ENCODE measurements around the gene TNRC6B. TPM values are rescaled to one million over a fixed set of nuclear protein-coding genes. Genes with fewer than 3 reads are reported as not detected.

TNRC6B gene
- total RNA-seq, 8 experiments from 2014 or later, result 22.4 to 63.6 (median 29.1) TPM

- in situ Hi-C loops (cut with MboI; ENCODE audit: low pct_unique_long_range_greater_than_20kb in 2 of 9, low sequenced_read_pairs in 9 of 9, unreplicated experiment in 9 of 9), result no loop called here
- 41 to 100% (median 72%) methylated on average over 1 to 3 of the region's 3 CpGs; no CpG with 5 or more reads in 3 of the 10 experiments for WGBS, 10 experiments
- H3K4me1 ChIP-seq (replicated peaks in 1 of 2), result peaks cover 8 to 11% of the 10 kb centered on the region in 2 donors
- no peak overlapping the region for H3K27ac ChIP-seq
- ATAC-seq (replicated peaks in 6 of 8), result peak in 2 of 8 experiments; percentile 35 to 39
- no peak overlapping the region for H3K4me3 ChIP-seq
These were observed 62.4 kb downstream of the TNRC6B start for GRCh38 chr22:40240160-40240559.

GRCh38 chr22:40240686-40241085, 63.0 kb downstream of the TNRC6B start:
- Histone ChIP-seq H3K4me3 (no peak overlapping the region), H3K4me1 (replicated peaks in 1 of 2) (peaks cover 4 to 5% of the 10 kb centered on the region in 2 donors), H3K27ac (no peak overlapping the region)
- peak in 1 of 8 experiments; percentile 19 for ATAC-seq (replicated peaks in 6 of 8)
- in situ Hi-C loops (cut with MboI; ENCODE audit: low pct_unique_long_range_greater_than_20kb in 2 of 9, low sequenced_read_pairs in 9 of 9, unreplicated experiment in 9 of 9), result no loop called here

- in situ Hi-C loops (cut with MboI; ENCODE audit: low pct_unique_long_range_greater_than_20kb in 2 of 9, low sequenced_read_pairs in 9 of 9, unreplicated experiment in 9 of 9), result no loop called here
- WGBS, 10 experiments, result 33 to 100% (median 80%) methylated on average over 1 to 3 of the region's 3 CpGs; no CpG with 5 or more reads in 2 of the 10 experiments
- no peak overlapping the region for H3K27ac ChIP-seq
- no peak for ATAC-seq (replicated peaks in 6 of 8)
- peaks cover 3 to 4% of the 10 kb centered on the region in 2 donors for H3K4me1 ChIP-seq (replicated peaks in 1 of 2)
- H3K4me3 ChIP-seq, result no peak overlapping the region
These were observed 63.6 kb downstream of the TNRC6B start for GRCh38 chr22:40241200-40241763.

GRCh38 chr22:40243891-40244290, 66.2 kb downstream of the TNRC6B start:
- in situ Hi-C loops (cut with MboI; ENCODE audit: low pct_unique_long_range_greater_than_20kb in 2 of 9, low sequenced_read_pairs in 9 of 9, unreplicated experiment in 9 of 9), result no loop called here
- no peak for ATAC-seq (replicated peaks in 6 of 8)
- Histone ChIP-seq H3K4me1 (replicated peaks in 1 of 2) (peaks cover 3 to 4% of the 10 kb centered on the region in 2 donors), H3K27ac (no peak overlapping the region), H3K4me3 (no peak overlapping the region)
- WGBS, 10 experiments, result 60 to 100% (median 93%) methylated on average over 1 to 2 of the region's 2 CpGs; no CpG with 5 or more reads in 3 of the 10 experiments

- Histone ChIP-seq H3K4me3 (no peak overlapping the region), H3K27ac (no peak overlapping the region), H3K4me1 (replicated peaks in 1 of 2) (peaks cover 3 to 4% of the 10 kb centered on the region in 2 donors)
- 86 to 100% (median 100%) methylated on average over 1 to 3 of the region's 3 CpGs; no CpG with 5 or more reads in 1 of the 10 experiments for WGBS, 10 experiments
- no peak for ATAC-seq (replicated peaks in 6 of 8)
- in situ Hi-C loops (cut with MboI; ENCODE audit: low pct_unique_long_range_greater_than_20kb in 2 of 9, low sequenced_read_pairs in 9 of 9, unreplicated experiment in 9 of 9), result no loop called here
These were observed 66.9 kb downstream of the TNRC6B start for GRCh38 chr22:40244586-40244985.

GRCh38 chr22:40247976-40248375, 70.3 kb downstream of the TNRC6B start:
- in situ Hi-C loops (cut with MboI; ENCODE audit: low pct_unique_long_range_greater_than_20kb in 2 of 9, low sequenced_read_pairs in 9 of 9, unreplicated experiment in 9 of 9), result no loop called here
- no peak for ATAC-seq (replicated peaks in 6 of 8)
- no peak overlapping the region for H3K4me3 ChIP-seq
- H3K27ac ChIP-seq, result no peak overlapping the region
- 40 to 100% (median 93%) methylated on average over 1 to 6 of the region's 6 CpGs; no CpG with 5 or more reads in 2 of the 10 experiments for WGBS, 10 experiments
- peaks cover 3 to 8% of the 10 kb centered on the region in 2 donors for H3K4me1 ChIP-seq (replicated peaks in 1 of 2)

GRCh38 chr22:40249286-40249685, 71.6 kb downstream of the TNRC6B start:
- WGBS, 10 experiments, result 27 to 93% (median 51%) methylated on average over 2 to 3 of the region's 3 CpGs; no CpG with 5 or more reads in 4 of the 10 experiments
- in situ Hi-C loops (cut with MboI; ENCODE audit: low pct_unique_long_range_greater_than_20kb in 2 of 9, low sequenced_read_pairs in 9 of 9, unreplicated experiment in 9 of 9), result no loop called here
- Histone ChIP-seq H3K4me1 (replicated peaks in 1 of 2) (peaks cover 3 to 8% of the 10 kb centered on the region in 2 donors), H3K4me3 (no peak overlapping the region), H3K27ac (no peak overlapping the region)
- ATAC-seq (replicated peaks in 6 of 8), result no peak

- H3K4me3 ChIP-seq, result no peak overlapping the region
- peaks cover 3 to 8% of the 10 kb centered on the region in 2 donors for H3K4me1 ChIP-seq (replicated peaks in 1 of 2)
- 17 to 94% (median 67%) methylated on average over 1 to 3 of the region's 3 CpGs; no CpG with 5 or more reads in 1 of the 10 experiments for WGBS, 10 experiments
- in situ Hi-C loops (cut with MboI; ENCODE audit: low pct_unique_long_range_greater_than_20kb in 2 of 9, low sequenced_read_pairs in 9 of 9, unreplicated experiment in 9 of 9), result no loop called here
- H3K27ac ChIP-seq, result no peak overlapping the region
- peak in 1 of 8 experiments; percentile 41 for ATAC-seq (replicated peaks in 6 of 8)
These were observed 72.9 kb downstream of the TNRC6B start for GRCh38 chr22:40250608-40251007.

GRCh38 chr22:40251106-40251505, 73.4 kb downstream of the TNRC6B start:
- no peak overlapping the region for H3K27ac ChIP-seq
- H3K4me3 ChIP-seq, result no peak overlapping the region
- WGBS, 10 experiments, result 76 to 100% (median 96%) methylated on average over 1 to 4 of the region's 4 CpGs; no CpG with 5 or more reads in 1 of the 10 experiments
- in situ Hi-C loops (cut with MboI; ENCODE audit: low pct_unique_long_range_greater_than_20kb in 2 of 9, low sequenced_read_pairs in 9 of 9, unreplicated experiment in 9 of 9), result no loop called here
- ATAC-seq (replicated peaks in 6 of 8), result no peak
- peaks cover 3 to 8% of the 10 kb centered on the region in 2 donors for H3K4me1 ChIP-seq (replicated peaks in 1 of 2)

GRCh38 chr22:40252146-40252545, 74.4 kb downstream of the TNRC6B start:
- 14 to 90% (median 24%) methylated on average over 1 to 2 of the region's 2 CpGs; no CpG with 5 or more reads in 1 of the 10 experiments for WGBS, 10 experiments
- H3K4me1 ChIP-seq (replicated peaks in 1 of 2), result peaks cover 3 to 8% of the 10 kb centered on the region in 2 donors
- peak in 2 of 8 experiments; percentile 19 to 20 for ATAC-seq (replicated peaks in 6 of 8)
- no peak overlapping the region for H3K27ac ChIP-seq
- in situ Hi-C loops (cut with MboI; ENCODE audit: low pct_unique_long_range_greater_than_20kb in 2 of 9, low sequenced_read_pairs in 9 of 9, unreplicated experiment in 9 of 9), result no loop called here
- no peak overlapping the region for H3K4me3 ChIP-seq

- in situ Hi-C loops (cut with MboI; ENCODE audit: low pct_unique_long_range_greater_than_20kb in 2 of 9, low sequenced_read_pairs in 9 of 9, unreplicated experiment in 9 of 9), result no loop called here
- H3K4me1 ChIP-seq (replicated peaks in 1 of 2), result peaks cover 3 to 7% of the 10 kb centered on the region in 2 donors
- H3K4me3 ChIP-seq, result no peak overlapping the region
- ATAC-seq (replicated peaks in 6 of 8), result no peak
- no peak overlapping the region for H3K27ac ChIP-seq
- whole genome bisulfite sequencing, 10 experiments, result 40 to 96% (median 85%) methylated on average over 2 to 4 of the region's 4 CpGs; no CpG with 5 or more reads in 1 of the 10 experiments
These were observed 78.8 kb downstream of the TNRC6B start for GRCh38 chr22:40256516-40256915.

GRCh38 chr22:40258017-40258416, 80.3 kb downstream of the TNRC6B start:
- no peak for ATAC-seq (replicated peaks in 6 of 8)
- in situ Hi-C loops (cut with MboI; ENCODE audit: low pct_unique_long_range_greater_than_20kb in 2 of 9, low sequenced_read_pairs in 9 of 9, unreplicated experiment in 9 of 9), result no loop called here
- H3K27ac ChIP-seq, result no peak overlapping the region
- no peak overlapping the region for H3K4me3 ChIP-seq
- WGBS, 10 experiments, result 57 to 100% (median 100%) methylated on average over 1 of the region's 1 CpG; no CpG with 5 or more reads in 4 of the 10 experiments
- H3K4me1 ChIP-seq (replicated peaks in 1 of 2), result no peaks in the 10 kb centered on the region

- peak in 3 of 8 experiments; percentile 57 to 96 (median 93) for ATAC-seq (replicated peaks in 6 of 8)
- no peak overlapping the region for H3K27ac ChIP-seq
These were observed 80.8 kb downstream of the TNRC6B start for GRCh38 chr22:40258501-40258915.

GRCh38 chr22:40261783-40262182, 84.1 kb downstream of the TNRC6B start:
- in situ Hi-C loops (cut with MboI; ENCODE audit: low pct_unique_long_range_greater_than_20kb in 2 of 9, low sequenced_read_pairs in 9 of 9, unreplicated experiment in 9 of 9), result no loop called here
- WGBS, 10 experiments, result 80 to 100% (median 100%) methylated on average over 1 to 21 of the region's 21 CpGs; no CpG with 5 or more reads in 3 of the 10 experiments
- no peak overlapping the region for H3K27ac ChIP-seq
- no peaks in the 10 kb centered on the region for H3K4me1 ChIP-seq (replicated peaks in 1 of 2)
- ATAC-seq (replicated peaks in 6 of 8), result no peak
- H3K4me3 ChIP-seq, result no peak overlapping the region

More at GRCh38 chr22:40258501-40258915, 80.8 kb downstream of the TNRC6B start:
- 10 to 100% (median 90%) methylated on average over 1 to 2 of the region's 2 CpGs; no CpG with 5 or more reads in 1 of the 10 experiments for WGBS, 10 experiments
- Histone ChIP-seq H3K4me1 (replicated peaks in 1 of 2) (no peaks in the 10 kb centered on the region), H3K4me3 (no peak overlapping the region)
- in situ Hi-C loops (cut with MboI; ENCODE audit: low pct_unique_long_range_greater_than_20kb in 2 of 9, low sequenced_read_pairs in 9 of 9, unreplicated experiment in 9 of 9), result no loop called here

Measured in motor neuron (in vitro differentiated cells).